H1 (cell line): Measurements from ENCODE around the gene NMRK1. TPM values are rescaled to one million over a fixed set of nuclear protein-coding genes. Genes with fewer than 3 reads are reported as not detected.

ENCODE experiments used
- CTCF ChIA-PET: fragments of 300-600 bp; sonication (Branson Sonifier 250); formaldehyde crosslinking; loops from one replicate; lab custom pipeline; 2021; ENCODE audit not compliant: partially characterized antibody; lab: Charles Lee
- POLR2A ChIA-PET: fragments of 300-600 bp; sonication (Branson Sonifier 250); formaldehyde crosslinking; loops from one replicate; lab custom pipeline; 2021; ENCODE audit warnings: inconsistent platforms; ENCODE audit not compliant: partially characterized antibody; lab: Charles Lee
- DNase-seq, 2 experiments: peaks; one replicate each; pipeline versions ENCODE4 v3.0.0 to v3.0.0-alpha.2; 2010 to 2022; ENCODE audit warnings: low spot score in 2 of 2, low read depth in 1 of 2, mixed read lengths in 1 of 2
- FAIRE-seq: peaks from 2 replicates; lab custom pipeline; 2011; peaks lifted over from hg19 to GRCh38; lab: Jason Lieb, UNC
- H2AFZ ChIP-seq: 2 replicates; pipeline ENCODE4 v1.8.1; 2012; ENCODE audit warnings: low read length, inconsistent platforms
- H2AK5ac ChIP-seq: 2 replicates; pipeline ENCODE4 v1.6.1; 2013; ENCODE audit warnings: low read depth, low read length
- H2BK120ac ChIP-seq: replicated peaks from 2 replicates; pipeline ENCODE3; 2013; ENCODE audit warnings: low read depth, low read length, inconsistent platforms
- H2BK12ac ChIP-seq: 2 replicates; pipeline ENCODE4 v1.6.1; 2013; ENCODE audit warnings: low read depth, low read length
- H2BK15ac ChIP-seq: 2 replicates; pipeline ENCODE4 v1.6.1; 2013; ENCODE audit warnings: low read length
- H2BK20ac ChIP-seq: 2 replicates; pipeline ENCODE4 v1.6.1; 2013; ENCODE audit warnings: low read length
- H2BK5ac ChIP-seq: 2 replicates; pipeline ENCODE4 v1.6.1; 2013; ENCODE audit warnings: low read depth, low read length
- H3K14ac ChIP-seq: 2 replicates; pipeline ENCODE4 v1.6.1; 2013; ENCODE audit warnings: inconsistent platforms; ENCODE audit not compliant: insufficient read length
- H3K18ac ChIP-seq: 2 replicates; pipeline ENCODE4 v1.6.1; 2013; ENCODE audit warnings: low read length; ENCODE audit errors: extremely low read depth
- H3K23ac ChIP-seq: 2 replicates; pipeline ENCODE4 v1.6.1; 2013; ENCODE audit warnings: inconsistent platforms; ENCODE audit not compliant: insufficient read length
- H3K23me2 ChIP-seq: 2 replicates; pipeline ENCODE4 v1.6.1; 2013; ENCODE audit warnings: low read depth, low read length
- H3K27ac ChIP-seq: 2 replicates; pipeline ENCODE4 v1.6.1; 2011; ENCODE audit warnings: low read depth, low read length, inconsistent platforms
- H3K27me3 ChIP-seq, 4 experiments: replicated peaks in 1 of 4; 1 replicate in 1 of 4; 2 replicates in 3 of 4; pipeline versions ENCODE4 v1.6.1 to v1.8.1; 2011 to 2013; ENCODE audit warnings: low read length in 3 of 4, mild to moderate bottlenecking in 3 of 4, inconsistent platforms in 2 of 4, mixed read lengths in 2 of 4, moderate library complexity in 1 of 4; ENCODE audit not compliant: control insufficient read depth in 3 of 4, insufficient read depth in 3 of 4; ENCODE audit errors: extremely low read depth in 1 of 4
- H3K36me3 ChIP-seq, 4 experiments: 2 replicates each; pipeline versions ENCODE4 v1.6.1 to v1.8.1; 2011 to 2013; ENCODE audit warnings: mild to moderate bottlenecking in 4 of 4, low read length in 3 of 4, moderate library complexity in 2 of 4, control low read depth in 1 of 4, inconsistent platforms in 1 of 4; ENCODE audit not compliant: insufficient read depth in 4 of 4, control insufficient read depth in 2 of 4
- H3K4ac ChIP-seq: replicated peaks from 2 replicates; pipeline ENCODE3; 2013; ENCODE audit warnings: low read length, low read depth, mixed read lengths, inconsistent platforms; ENCODE audit not compliant: insufficient read length
- H3K4me1 ChIP-seq, 4 experiments: replicated peaks in 1 of 4; 1 replicate in 1 of 4; 2 replicates in 3 of 4; pipeline versions ENCODE4 v1.6.1 to v1.8.1; 2011 to 2013; ENCODE audit warnings: low read length in 3 of 4, inconsistent platforms in 2 of 4, mixed read lengths in 1 of 4; ENCODE audit not compliant: insufficient read depth in 4 of 4, control insufficient read depth in 3 of 4
- H3K4me2 ChIP-seq, 2 experiments: 2 replicates each; pipeline versions ENCODE4 v1.6.1 to v1.8.1; 2011 to 2013; ENCODE audit warnings: low read depth in 2 of 2, low read length in 2 of 2, control low read depth in 1 of 2, inconsistent platforms in 1 of 2, mild to moderate bottlenecking in 1 of 2; ENCODE audit not compliant: insufficient read depth in 1 of 2
- H3K4me3 ChIP-seq, 4 experiments: fragments of 200-600, 300-600 bp in 1 of 4; sonication (generic), shearing (Covaris generic), sonication (Bioruptor Twin) in 1 of 4; 2 replicates each; pipeline versions ENCODE4 v1.5.1 to v1.8.1; 2011 to 2016; ENCODE audit warnings: low read length in 4 of 4, low read depth in 3 of 4, control low read depth in 2 of 4, inconsistent platforms in 2 of 4, mild to moderate bottlenecking in 2 of 4, mixed read lengths in 1 of 4, moderate library complexity in 1 of 4; ENCODE audit not compliant: insufficient read depth in 2 of 4; ENCODE audit errors: extremely low read depth in 1 of 4
- H3K56ac ChIP-seq: replicated peaks from 2 replicates; pipeline ENCODE3; 2013; ENCODE audit warnings: low read depth, mild to moderate bottlenecking, mixed read lengths, low read length, inconsistent platforms; ENCODE audit not compliant: insufficient read length
- H3K79me1 ChIP-seq: 2 replicates; pipeline ENCODE4 v1.6.1; 2013; ENCODE audit warnings: low read depth, low read length, control low read depth
- H3K79me2 ChIP-seq, 2 experiments: 2 replicates each; pipeline versions ENCODE4 v1.6.1 to v1.8.1; 2012 to 2013; ENCODE audit warnings: low read length in 2 of 2, mild to moderate bottlenecking in 2 of 2, inconsistent platforms in 1 of 2; ENCODE audit not compliant: insufficient read depth in 2 of 2, control insufficient read depth in 1 of 2
- H3K9ac ChIP-seq, 4 experiments: replicated peaks in 1 of 4; 1 replicate in 1 of 4; 2 replicates in 3 of 4; pipeline versions ENCODE4 v1.6.1 to v1.8.1; 2011 to 2013; ENCODE audit warnings: low read depth in 3 of 4, low read length in 3 of 4, control low read depth in 2 of 4, mild to moderate bottlenecking in 2 of 4, moderate library complexity in 2 of 4, inconsistent platforms in 1 of 4; ENCODE audit errors: extremely low read depth in 1 of 4
- H3K9me3 ChIP-seq, 2 experiments: 2 replicates each; pipeline versions ENCODE4 v1.6.1 to v1.8.1; 2012 to 2013; ENCODE audit warnings: mild to moderate bottlenecking in 2 of 2, moderate library complexity in 2 of 2, control low read depth in 1 of 2, inconsistent platforms in 1 of 2, low read depth in 1 of 2, low read length in 1 of 2, mixed read lengths in 1 of 2; ENCODE audit not compliant: insufficient read depth in 2 of 2
- H4K20me1 ChIP-seq, 2 experiments: replicated peaks in 1 of 2; 2 replicates each; pipeline versions ENCODE3 to v1.8.1; 2011 to 2013; ENCODE audit warnings: inconsistent platforms in 2 of 2, low read length in 2 of 2, mild to moderate bottlenecking in 1 of 2; ENCODE audit not compliant: insufficient read depth in 2 of 2, control insufficient read depth in 1 of 2
- H4K5ac ChIP-seq: 2 replicates; pipeline ENCODE4 v1.6.1; 2013; ENCODE audit warnings: low read length, low read depth, mixed read lengths, inconsistent platforms; ENCODE audit not compliant: insufficient read length
- H4K8ac ChIP-seq: 2 replicates; pipeline ENCODE4 v1.8.0; 2013; ENCODE audit warnings: mild to moderate bottlenecking, moderate library complexity, low read length, inconsistent platforms; ENCODE audit not compliant: insufficient read depth; ENCODE audit errors: extremely low read depth
- H4K91ac ChIP-seq: replicated peaks from 2 replicates; pipeline ENCODE3; 2013; ENCODE audit warnings: low read length, mixed read lengths, inconsistent platforms; ENCODE audit not compliant: insufficient read length
- BRCA1 ChIP-seq: IDR thresholded peaks from 2 replicates; pipeline ENCODE4 v1.6.1; 2012; ENCODE audit warnings: low read depth, low read length, improper control_type of control experiment
- CEBPB ChIP-seq: IDR thresholded peaks from 2 replicates; pipeline ENCODE4 v1.6.1; 2012; ENCODE audit warnings: low read depth, low read length
- CHD1 ChIP-seq: IDR thresholded peaks from 2 replicates; pipeline ENCODE4 v1.6.1; 2012; ENCODE audit warnings: low read depth, low read length, improper control_type of control experiment
- CHD2 ChIP-seq: IDR thresholded peaks from 2 replicates; pipeline ENCODE4 v1.6.1; 2012; ENCODE audit warnings: low read length, improper control_type of control experiment
- CTBP2 ChIP-seq: IDR thresholded peaks from 2 replicates; pipeline ENCODE4 v1.7.0; 2011; ENCODE audit warnings: borderline replicate concordance, mild to moderate bottlenecking, moderate library complexity, mixed read lengths, low read length; ENCODE audit not compliant: insufficient read depth, insufficient read length
- EGR1 ChIP-seq: IDR thresholded peaks from 2 replicates; pipeline ENCODE4 v1.6.1; 2011; ENCODE audit warnings: low read depth, low read length, borderline replicate concordance
- EZH2 ChIP-seq: fragments of 200-600 bp; sonication (generic); IDR thresholded peaks from 2 replicates; pipeline ENCODE4 v1.7.1; 2012; ENCODE audit warnings: low read depth, mild to moderate bottlenecking, moderate library complexity, low read length, inconsistent platforms; ENCODE audit not compliant: severe bottlenecking
- JUND ChIP-seq: IDR thresholded peaks from 2 replicates; pipeline ENCODE4 v1.6.1; 2011; ENCODE audit warnings: mild to moderate bottlenecking, improper control_type of control experiment, low read length
- KDM5A ChIP-seq: fragments of 200-600 bp; IDR thresholded peaks from 2 replicates; pipeline ENCODE4 v1.7.1; 2012; ENCODE audit warnings: mild to moderate bottlenecking, low read length, inconsistent platforms, mixed read lengths
- MAFK ChIP-seq: IDR thresholded peaks from 2 replicates; pipeline ENCODE4 v1.6.1; 2012; ENCODE audit warnings: low read depth, mild to moderate bottlenecking, improper control_type of control experiment, low read length
- NRF1 ChIP-seq: IDR thresholded peaks from 2 replicates; pipeline ENCODE4 v1.6.1; 2011; ENCODE audit warnings: mild to moderate bottlenecking, low read depth, low read length, improper control_type of control experiment
- SIRT6 ChIP-seq: IDR thresholded peaks from one replicate; pipeline ENCODE4 v1.7.1; 2012; ENCODE audit warnings: low read length, inconsistent platforms
- SIX5 ChIP-seq: IDR thresholded peaks from 2 replicates; pipeline ENCODE4 v1.6.1; 2011; ENCODE audit warnings: mild to moderate bottlenecking, low read depth, low read length
- TAF7 ChIP-seq: optimal IDR thresholded peaks from 2 replicates; pipeline ENCODE3; 2011; ENCODE audit warnings: low read depth, mild to moderate bottlenecking, inconsistent platforms, low read length, moderate library complexity, borderline replicate concordance
- YY1 ChIP-seq: IDR thresholded peaks from 2 replicates; pipeline ENCODE4 v1.6.1; 2011; ENCODE audit warnings: low read depth, mild to moderate bottlenecking, low read length
- WGBS, 2 experiments: shearing (Covaris generic) in 1 of 2; methylation state at CpG; one replicate each; pipeline versions ENCODE4 v1.1.6 to v1.1.7; 2013 to 2015; ENCODE audit warnings: low lambda C conversion rate in 2 of 2, mixed read lengths in 2 of 2, inconsistent platforms in 1 of 2, low coverage in 1 of 2, missing lambda C conversion rate in 1 of 2; ENCODE audit not compliant: insufficient replicate concordance in 2 of 2, insufficient coverage in 1 of 2, insufficient read length in 1 of 2; ENCODE audit errors: extremely low coverage in 1 of 2, missing lambda C conversion rate in 1 of 2; 5-methylcytosine and 5-hydroxymethylcytosine counted together
- polyA plus RNA-seq, 7 experiments: library from polyadenylated mRNA; depleted of rRNA in 3 of 7; stranded (reverse) in 5 of 7; unstranded in 2 of 7; fragments of >200 nt in 5 of 7; fragments of 200-250 nt in 2 of 7; gene quantifications; 1 replicate in 5 of 7; 2 replicates in 1 of 7; 4 replicates in 1 of 7; pipeline versions ENCODE4 v1.2.1 to v1.2.3, GENCODE V29; 2011 to 2013; ENCODE audit warnings: missing spikeins in 2 of 7, mixed read lengths in 2 of 7
- total RNA-seq: library from RNA; stranded (reverse); fragmentation: NEBNext Ultra II Directional; extraction: Animal tissue kit (Norgen Biotek cat#: 25700); gene quantifications from 2 replicates; pipeline ENCODE4 v1.2.1, GENCODE V29; 2021
- TF ChIP-seq, protein P1 (sequence below): IDR thresholded peaks from 2 replicates; pipeline ENCODE4 v1.6.1; 2012; ENCODE audit warnings: inconsistent platforms

Gene NMRK1
- total and polyA plus RNA-seq, 2 of the 8 experiments (the other 6 are each of a cell fraction or from before 2014, with no cell fraction given), result 5.8 to 8.1 TPM

DNA sequence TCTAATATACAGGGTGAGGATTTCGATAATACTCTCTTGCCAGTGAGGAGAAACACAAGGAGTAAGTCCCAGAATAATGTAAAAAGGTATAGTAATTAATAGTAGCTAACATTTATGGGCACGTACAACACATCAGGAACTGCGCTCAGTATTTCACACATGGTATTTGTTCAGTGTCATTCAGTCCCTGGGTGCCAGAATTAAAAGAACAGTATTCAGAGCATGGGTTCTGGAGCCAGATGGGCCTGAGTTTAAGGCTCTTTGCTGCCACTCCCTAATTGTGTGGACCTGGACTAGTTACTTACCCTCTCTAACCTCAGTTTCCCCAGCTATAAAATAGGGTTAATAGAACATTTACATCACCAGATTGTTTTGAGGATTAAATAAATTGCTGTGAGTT is 16.7 kb upstream of the NMRK1 start:
- Histone ChIP-seq H3K23ac (no peak overlapping the region), H3K36me3 (no peaks in the 10 kb centered on the region), H3K4ac (no peak overlapping the region), H3K14ac (no peak overlapping the region), H3K4me2 (no peak overlapping the region), H3K9ac (no peak overlapping the region), H3K79me1 (no peaks in the 10 kb centered on the region; the same call in 1 of the 2 replicates), H2BK15ac (no peak overlapping the region), H2BK120ac (no peak overlapping the region), H3K4me3 (no peak overlapping the region), H3K79me2 (no peaks in the 10 kb centered on the region), H4K5ac (no peak overlapping the region), H4K91ac (no peak overlapping the region), H3K56ac (no peak overlapping the region), H2BK12ac (no peak overlapping the region), H2AFZ (no peak overlapping the region), H2BK5ac (no peak overlapping the region), H3K27ac (no peak overlapping the region), H4K20me1 (no peaks in the 10 kb centered on the region), H2AK5ac (no peak overlapping the region), H2BK20ac (no peak overlapping the region), H4K8ac (no peak overlapping the region), H3K18ac (no peak overlapping the region), H3K4me1 (no peaks in the 10 kb centered on the region), H3K27me3 (no peaks in the 10 kb centered on the region), H3K23me2 (peaks cover 1% of the 10 kb centered on the region; the same call in 1 of the 2 replicates), H3K9me3 (no peaks in the 10 kb centered on the region)
- ChIA-PET CTCF (interaction anchor here (1.2 to 1.6 kb wide), 3 partner anchors 11 to 81 kb away, joined by 3 to 6 read pairs (median 4); no protein-coding TSS in a partner anchor), POLR2A (no interaction called here)
- FAIRE-seq (no peak), DNase-seq (no peak)
- WGBS, 2 experiments, result 95% methylated on average over 3 of the region's 3 CpGs; no CpG with 5 or more reads in 1 of the 2 experiments
- TF ChIP-seq MAFK (no peak), BRCA1 (no peak), SIX5 (no peak), KDM5A (no peak), SIRT6 (no peak), YY1 (no peak), EZH2 (no peak), CHD1 (no peak), CEBPB (no peak), JUND (no peak), EGR1 (no peak), TAF7 (no peak), NRF1 (no peak), CHD2 (no peak), CTBP2 (no peak)
- TF ChIP-seq, protein P1, sequence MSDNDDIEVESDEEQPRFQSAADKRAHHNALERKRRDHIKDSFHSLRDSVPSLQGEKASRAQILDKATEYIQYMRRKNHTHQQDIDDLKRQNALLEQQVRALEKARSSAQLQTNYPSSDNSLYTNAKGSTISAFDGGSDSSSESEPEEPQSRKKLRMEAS, result no peak
